ENCODE measurements around the gene EXOC4.

EXOC4 gene

GRCh38 chr7:133536450-133536849 is 283.6 kb downstream of the EXOC4 start:
- DNase-seq (ENCODE audit: low read depth in 2 of 2): no peak
- no peak for TF ChIP-seq CTCF (IDR thresholded peaks at IDR 0.05; ENCODE audit: low read depth, low read length)
- no peak overlapping the region for H3K4me3 ChIP-seq (replicated peaks in 1 of 2; ENCODE audit: low read depth in 2 of 2, low read length in 2 of 2)

- H3K4me3 ChIP-seq (replicated peaks in 1 of 2; ENCODE audit: low read depth in 2 of 2, low read length in 2 of 2): no peak overlapping the region
- DNase-seq (ENCODE audit: low read depth in 2 of 2): peak in 1 of 2 donors; percentile 52
- no peak for TF ChIP-seq CTCF (IDR thresholded peaks at IDR 0.05; ENCODE audit: low read depth, low read length)
Measured at GRCh38 chr7:133539016-133539415, 286.1 kb downstream of the EXOC4 start.

- H3K4me3 ChIP-seq (replicated peaks in 1 of 2; ENCODE audit: low read depth in 2 of 2, low read length in 2 of 2): no peak overlapping the region
- DNase-seq (ENCODE audit: low read depth in 2 of 2): no peak
- no peak for TF ChIP-seq CTCF (IDR thresholded peaks at IDR 0.05; ENCODE audit: low read depth, low read length)
Measured at GRCh38 chr7:133540096-133540860, 287.4 kb downstream of the EXOC4 start.

- no peak for DNase-seq (ENCODE audit: low read depth in 2 of 2)
- no peak overlapping the region for H3K4me3 ChIP-seq (replicated peaks in 1 of 2; ENCODE audit: low read depth in 2 of 2, low read length in 2 of 2)
- TF ChIP-seq CTCF (IDR thresholded peaks at IDR 0.05; ENCODE audit: low read depth, low read length): no peak
Measured at GRCh38 chr7:133542209-133542780, 289.4 kb downstream of the EXOC4 start.

GRCh38 chr7:133543657-133544056 is 290.8 kb downstream of the EXOC4 start:
- no peak for DNase-seq (ENCODE audit: low read depth in 2 of 2)
- H3K4me3 ChIP-seq (replicated peaks in 1 of 2; ENCODE audit: low read depth in 2 of 2, low read length in 2 of 2): no peak overlapping the region
- TF ChIP-seq CTCF (IDR thresholded peaks at IDR 0.05; ENCODE audit: low read depth, low read length): no peak

GRCh38 chr7:133545618-133546017 is 292.7 kb downstream of the EXOC4 start:
- H3K4me3 ChIP-seq (replicated peaks in 1 of 2; ENCODE audit: low read depth in 2 of 2, low read length in 2 of 2): no peak overlapping the region
- DNase-seq (ENCODE audit: low read depth in 2 of 2): peak; percentile 45 to 72
- no peak for TF ChIP-seq CTCF (IDR thresholded peaks at IDR 0.05; ENCODE audit: low read depth, low read length)

Measured in cardiac fibroblast (primary cell).